SK-N-MC (cell line): ENCODE results near the gene SLC7A6OS.

ENCODE experiments used
- EZH2 ChIP-seq: fragments of 200-600 bp; sonication (generic); IDR thresholded peaks from one replicate; pipeline ENCODE4 v1.6.1; 2017; ENCODE audit warnings: antibody characterized with exemption
- FOXP2 ChIP-seq: optimal IDR thresholded peaks from 2 replicates; pipeline ENCODE3; 2011; ENCODE audit warnings: mild to moderate bottlenecking, moderate library complexity; ENCODE audit not compliant: insufficient read depth; ENCODE audit errors: extremely low read length, control extremely low read depth
- POLR2AphosphoS5 ChIP-seq: IDR thresholded peaks from 2 replicates; pipeline ENCODE4 v1.6.1; 2012; ENCODE audit warnings: mild to moderate bottlenecking, low read depth, low read length, borderline replicate concordance

DNA sequence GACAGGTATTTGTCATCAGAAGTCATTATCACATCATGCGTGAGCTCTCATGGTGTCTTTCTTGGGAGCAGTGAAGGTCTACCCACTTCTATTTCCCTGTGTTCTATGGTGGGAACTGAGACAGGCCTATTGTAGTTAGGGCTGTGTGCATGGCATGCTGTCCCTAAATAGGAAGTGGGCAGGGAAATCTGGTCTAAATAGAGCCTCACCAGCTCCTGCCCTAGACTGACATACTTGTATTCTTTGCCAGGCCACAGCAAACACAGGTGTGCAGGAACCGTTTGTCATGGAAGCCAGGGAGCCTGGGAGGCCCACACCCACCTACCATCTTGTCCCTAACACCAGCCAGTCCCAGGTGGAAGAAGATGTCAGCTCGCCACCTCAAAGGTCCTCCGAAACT is 36.3 kb downstream of the SLC7A6OS start:
- TF ChIP-seq POLR2AphosphoS5, result no peak
- no peak for TF ChIP-seq EZH2
- TF ChIP-seq FOXP2, result no peak
